ENCODE results near the gene COL5A1. TPM values are rescaled to one million over a fixed set of nuclear protein-coding genes. Genes with fewer than 3 reads are reported as not detected.

Gene COL5A1
- total RNA-seq, 1 donor from 2014 or later = 99.6 TPM

DNA sequence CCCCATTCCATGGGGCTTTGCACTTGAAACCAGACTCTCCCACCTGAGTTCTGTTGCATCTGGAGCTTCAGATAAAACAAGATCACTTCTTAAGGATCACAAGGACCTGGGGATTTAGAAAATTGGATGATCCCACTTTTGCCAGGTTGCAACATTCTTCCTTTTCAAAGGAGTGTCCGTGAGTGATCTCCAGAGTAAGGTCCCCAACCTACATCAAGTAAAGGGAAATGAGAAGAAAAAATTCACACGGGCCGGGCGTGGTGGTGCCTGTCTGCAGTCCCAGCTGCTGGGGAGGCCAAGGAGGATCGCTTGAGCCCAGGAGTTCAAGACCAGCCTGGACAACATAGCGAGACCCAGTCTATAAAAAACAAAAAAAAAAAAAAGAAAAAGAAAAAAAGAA is 41.2 kb upstream of the COL5A1 start:
- no peaks in the 10 kb centered on the region for H3K36me3 ChIP-seq
- H3K9me3 ChIP-seq = no peaks in the 10 kb centered on the region
- no peak overlapping the region for H3K27ac ChIP-seq
- DNase-seq (ENCODE audit: low spot score in 2 of 2) = no peak
- intact Hi-C loops (cut with DNase I) = no loop called here
- TF ChIP-seq, protein P1, sequence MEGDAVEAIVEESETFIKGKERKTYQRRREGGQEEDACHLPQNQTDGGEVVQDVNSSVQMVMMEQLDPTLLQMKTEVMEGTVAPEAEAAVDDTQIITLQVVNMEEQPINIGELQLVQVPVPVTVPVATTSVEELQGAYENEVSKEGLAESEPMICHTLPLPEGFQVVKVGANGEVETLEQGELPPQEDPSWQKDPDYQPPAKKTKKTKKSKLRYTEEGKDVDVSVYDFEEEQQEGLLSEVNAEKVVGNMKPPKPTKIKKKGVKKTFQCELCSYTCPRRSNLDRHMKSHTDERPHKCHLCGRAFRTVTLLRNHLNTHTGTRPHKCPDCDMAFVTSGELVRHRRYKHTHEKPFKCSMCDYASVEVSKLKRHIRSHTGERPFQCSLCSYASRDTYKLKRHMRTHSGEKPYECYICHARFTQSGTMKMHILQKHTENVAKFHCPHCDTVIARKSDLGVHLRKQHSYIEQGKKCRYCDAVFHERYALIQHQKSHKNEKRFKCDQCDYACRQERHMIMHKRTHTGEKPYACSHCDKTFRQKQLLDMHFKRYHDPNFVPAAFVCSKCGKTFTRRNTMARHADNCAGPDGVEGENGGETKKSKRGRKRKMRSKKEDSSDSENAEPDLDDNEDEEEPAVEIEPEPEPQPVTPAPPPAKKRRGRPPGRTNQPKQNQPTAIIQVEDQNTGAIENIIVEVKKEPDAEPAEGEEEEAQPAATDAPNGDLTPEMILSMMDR (IDR thresholded peaks at IDR 0.05) = no peak
- H3K4me3 ChIP-seq = no peak overlapping the region
- H3K4me1 ChIP-seq = peaks cover 2 to 4% of the 10 kb centered on the region in 2 donors
- no peaks in the 10 kb centered on the region for H3K27me3 ChIP-seq

DNA sequence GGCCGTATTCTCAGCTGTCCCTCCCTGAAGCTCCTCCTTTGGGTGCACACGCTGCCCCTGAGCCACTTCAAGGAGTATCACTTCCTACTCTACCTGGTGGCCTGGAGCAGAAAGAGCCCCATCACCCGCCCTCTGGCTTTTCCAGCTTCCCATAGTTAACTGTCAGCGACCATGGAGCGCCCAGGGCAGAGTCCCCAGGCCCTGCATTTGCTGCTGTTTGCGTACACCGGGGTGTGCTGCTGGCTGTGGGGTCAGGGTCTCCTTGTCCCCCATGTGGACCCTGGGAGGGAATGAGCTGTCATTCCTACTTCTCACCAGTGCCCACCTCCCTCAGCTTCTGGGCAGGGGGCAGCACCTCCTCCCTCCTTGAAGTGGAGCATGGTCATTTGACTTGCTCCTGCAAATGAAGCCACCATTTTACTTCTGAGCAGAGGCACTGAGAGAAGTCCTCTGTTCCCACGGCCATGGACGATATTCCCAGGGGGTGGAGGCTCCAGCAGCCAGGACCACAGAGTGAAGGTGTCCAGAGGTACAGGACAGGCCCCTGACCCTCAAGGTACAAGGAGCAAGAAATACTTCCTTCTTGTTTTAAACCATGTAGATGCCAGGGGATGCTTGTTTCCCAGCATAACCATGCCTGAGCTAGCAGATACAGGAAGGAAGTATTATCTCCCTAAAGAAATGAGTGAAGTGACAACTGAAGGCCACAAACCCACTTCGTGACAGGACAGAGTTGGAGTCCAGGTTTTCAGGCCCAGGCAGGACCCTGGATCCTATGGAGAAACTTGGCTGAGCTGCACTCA is 40.6 kb upstream of the COL5A1 start:
- Histone ChIP-seq H3K27me3 (no peaks in the 10 kb centered on the region), H3K4me3 (no peak overlapping the region), H3K27ac (no peak overlapping the region), H3K9me3 (no peaks in the 10 kb centered on the region), H3K36me3 (no peaks in the 10 kb centered on the region), H3K4me1 (peaks cover 2 to 4% of the 10 kb centered on the region in 2 donors)
- TF ChIP-seq, protein P1 (IDR thresholded peaks at IDR 0.05) = no peak
- intact Hi-C loops (cut with DNase I) = no loop called here
- no peak for DNase-seq (ENCODE audit: low spot score in 2 of 2)

DNA sequence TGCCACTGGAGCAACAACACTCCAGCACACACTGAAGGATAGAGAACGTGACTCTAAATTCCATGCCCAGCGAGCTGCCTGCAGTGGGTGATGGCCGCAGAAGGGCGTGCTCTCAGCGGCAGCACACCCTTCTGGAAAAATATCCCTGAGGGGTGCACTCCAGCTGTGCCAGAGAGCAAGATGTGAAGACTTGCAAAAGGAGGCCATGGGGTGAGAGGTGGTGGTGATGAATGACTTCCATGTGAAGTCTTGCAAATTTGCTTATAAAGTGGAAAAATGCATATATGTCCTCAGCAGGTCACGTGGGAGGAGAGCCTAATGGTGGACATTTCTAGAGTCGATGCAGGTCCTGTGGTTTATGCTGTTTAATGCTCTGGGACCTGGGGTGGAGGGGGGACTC is 39.8 kb upstream of the COL5A1 start:
- H3K27ac ChIP-seq = no peak overlapping the region
- H3K36me3 ChIP-seq = no peaks in the 10 kb centered on the region
- peaks cover 2 to 4% of the 10 kb centered on the region in 2 donors for H3K4me1 ChIP-seq
- no peak for DNase-seq (ENCODE audit: low spot score in 2 of 2)
- H3K9me3 ChIP-seq = no peaks in the 10 kb centered on the region
- no peaks in the 10 kb centered on the region for H3K27me3 ChIP-seq
- TF ChIP-seq, protein P1 (IDR thresholded peaks at IDR 0.05) = no peak
- intact Hi-C loops (cut with DNase I) = loop anchor here (2.0 kb wide), 1 partner anchor 39 kb away; the partner anchor contains the start of gene COL5A1
- H3K4me3 ChIP-seq = no peak overlapping the region

DNA sequence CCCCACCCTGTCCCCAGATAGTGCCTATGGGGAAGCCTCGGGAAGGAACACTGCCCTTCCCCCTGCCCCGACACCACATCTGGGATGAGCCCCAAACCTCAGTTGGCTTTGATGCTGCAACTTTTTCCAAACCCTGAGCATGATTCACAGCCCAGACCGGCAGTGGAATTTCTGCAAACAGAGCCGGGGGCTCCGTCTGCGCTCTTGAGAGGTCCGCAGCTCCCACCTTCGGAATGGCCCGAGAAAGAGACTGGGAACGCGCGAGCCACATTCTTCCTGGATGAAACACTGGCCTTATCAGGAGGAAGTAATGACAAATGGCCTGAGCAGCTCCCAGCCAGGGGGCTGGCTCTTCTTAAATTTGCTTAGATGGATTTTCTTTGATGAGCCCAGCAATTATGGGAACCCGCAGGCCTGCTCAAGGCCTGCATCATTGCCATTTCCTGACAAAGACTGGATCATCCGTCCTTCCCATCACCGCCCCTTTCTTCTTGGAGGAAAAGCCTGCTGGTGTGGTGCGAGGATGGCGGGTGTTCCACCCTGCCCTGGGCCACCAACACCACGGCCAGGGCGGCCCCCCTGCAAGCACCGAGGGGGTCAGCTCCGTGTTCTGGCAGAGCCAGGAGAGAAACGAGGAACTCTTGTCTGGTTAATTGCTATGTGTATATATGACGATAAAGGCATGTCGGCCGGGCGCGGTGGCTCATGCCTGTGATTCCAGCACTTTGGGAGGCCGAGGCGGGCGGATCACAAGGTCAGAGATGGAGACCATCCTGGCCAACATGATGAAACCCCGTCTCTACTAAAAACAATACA is 38.8 kb upstream of the COL5A1 start:
- H3K27ac ChIP-seq = peak overlapping the region; percentile 37 to 54
- intact Hi-C loops (cut with DNase I) = loop anchor here (2.0 kb wide), 1 partner anchor 38 kb away; the partner anchor contains the start of gene COL5A1

DNA sequence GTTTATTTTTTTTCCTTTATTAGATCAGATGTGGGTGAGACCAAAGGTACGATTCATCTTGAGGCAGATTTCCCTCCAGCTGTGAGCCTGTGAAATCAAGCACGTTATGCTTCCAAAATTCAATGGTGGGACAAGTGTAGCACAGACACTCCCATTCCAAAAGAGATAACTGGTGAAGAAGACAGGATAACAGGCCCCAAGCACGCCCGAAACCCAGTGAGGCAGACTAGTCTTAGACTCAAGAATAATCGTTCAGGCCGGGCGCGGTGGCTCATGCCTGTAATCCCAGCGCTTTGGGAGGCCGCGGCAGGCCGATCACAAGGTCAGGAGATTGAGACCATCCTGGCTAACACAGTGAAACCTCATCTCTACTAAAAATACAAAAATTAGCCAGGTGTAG is 36.8 kb upstream of the COL5A1 start:
- intact Hi-C loops (cut with DNase I) = no loop called here
- H3K36me3 ChIP-seq = no peaks in the 10 kb centered on the region
- H3K9me3 ChIP-seq = no peaks in the 10 kb centered on the region
- H3K4me3 ChIP-seq = no peak overlapping the region
- H3K27ac ChIP-seq = no peak overlapping the region
- TF ChIP-seq, protein P1 (IDR thresholded peaks at IDR 0.05) = no peak
- no peak for DNase-seq (ENCODE audit: low spot score in 2 of 2)
- no peaks in the 10 kb centered on the region for H3K27me3 ChIP-seq
- peaks cover 2 to 4% of the 10 kb centered on the region in 2 donors for H3K4me1 ChIP-seq

More for the DNA sequence above, 38.8 kb upstream of the COL5A1 start:
- Histone ChIP-seq H3K36me3 (no peaks in the 10 kb centered on the region), H3K27me3 (no peaks in the 10 kb centered on the region), H3K9me3 (no peaks in the 10 kb centered on the region), H3K4me3 (no peak overlapping the region), H3K4me1 (peaks cover 2 to 4% of the 10 kb centered on the region in 2 donors)
- TF ChIP-seq, protein P1 (IDR thresholded peaks at IDR 0.05) = no peak
- peak in 1 of 2 donors; percentile 91 for DNase-seq (ENCODE audit: low spot score in 2 of 2)
